ENCODE data around the gene HDC.
A peak's percentile ranks its signal among the peaks of the same experiment; 100 is the strongest.

The HDC gene

GRCh38 chr15:50252556-50252955 is 13.0 kb downstream of the HDC start:
- DNase-seq (ENCODE audit: low spot score): no peak

DNA sequence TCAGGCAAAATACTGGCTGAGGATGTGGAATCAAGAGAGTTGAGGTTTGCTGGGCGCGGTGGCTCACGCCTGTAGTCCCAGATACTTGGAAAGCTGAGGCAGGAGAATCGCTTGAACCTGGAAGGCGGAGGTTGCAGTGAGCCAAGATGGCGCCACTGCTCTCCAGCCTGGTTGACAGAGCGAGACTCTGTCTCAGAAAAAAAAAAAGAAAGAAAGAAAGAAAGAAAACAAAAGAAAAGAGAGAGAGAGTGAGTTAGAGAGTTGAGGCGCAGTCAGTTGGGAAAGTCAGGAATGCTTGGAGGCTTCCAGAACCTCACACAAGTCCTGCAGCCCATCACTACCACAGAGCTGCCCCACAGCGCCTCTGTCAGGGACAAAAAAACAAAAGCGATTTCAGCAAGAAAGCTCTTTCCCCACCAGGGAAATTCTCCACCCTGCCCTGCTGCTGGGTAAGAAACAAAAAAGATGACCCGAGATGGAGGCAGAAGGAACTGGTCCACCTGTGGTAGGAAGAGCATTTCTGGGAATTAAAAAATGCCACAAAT is 13.8 kb downstream of the HDC start:
- DNase-seq (ENCODE audit: low spot score): no peak

- DNase-seq (ENCODE audit: low spot score): no peak
These were observed 14.6 kb downstream of the HDC start for GRCh38 chr15:50250760-50251394.

DNA sequence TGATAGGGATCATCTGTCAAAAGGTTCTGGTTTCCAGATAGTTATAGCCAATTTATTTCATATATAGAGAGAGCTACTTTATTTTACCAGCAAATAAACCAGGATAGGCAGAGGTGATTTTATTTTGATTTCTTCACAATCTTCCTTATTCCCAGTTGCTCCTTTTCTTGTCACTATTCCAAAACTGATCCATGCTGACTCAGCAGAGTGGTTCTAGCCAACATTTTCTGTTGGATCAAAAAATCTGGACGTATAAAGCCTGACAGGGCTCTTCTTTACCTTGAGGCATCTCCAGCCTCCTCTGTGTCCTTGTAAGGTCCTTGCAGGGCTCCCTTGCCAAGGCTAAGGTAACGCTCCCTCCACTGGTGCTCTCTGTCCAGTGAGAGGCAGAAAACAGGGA is 15.8 kb downstream of the HDC start:
- no peak for DNase-seq (ENCODE audit: low spot score)

DNA sequence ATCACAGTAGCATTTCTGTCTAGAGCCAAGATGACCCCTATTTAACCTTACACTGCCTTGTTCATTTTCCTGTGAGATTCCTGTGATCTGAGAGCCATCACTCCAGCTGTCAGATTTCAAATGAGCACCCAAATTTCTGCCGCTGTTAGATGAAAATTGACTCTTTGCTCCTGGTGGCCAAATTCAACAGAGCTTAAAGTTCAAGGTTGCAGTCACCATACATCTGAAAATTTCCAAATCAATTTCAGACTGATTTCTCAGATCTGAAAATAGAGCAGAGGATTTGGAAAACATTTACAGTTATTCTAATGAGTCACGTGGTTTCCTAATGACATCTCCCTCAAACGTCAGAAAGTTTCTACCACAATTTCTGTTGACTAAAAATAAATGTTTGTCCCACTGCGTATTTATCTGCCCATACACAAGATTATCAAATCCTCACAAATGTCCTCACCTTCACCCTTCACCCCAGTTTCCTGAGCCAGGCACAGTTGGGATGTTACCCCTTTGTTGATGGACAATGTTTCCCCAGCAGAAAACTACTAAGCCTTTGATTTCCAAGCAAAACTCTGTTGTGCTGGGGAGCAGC is 16.4 kb downstream of the HDC start:
- DNase-seq (ENCODE audit: low spot score): no peak

GRCh38 chr15:50247819-50248655 is 17.5 kb downstream of the HDC start:
- no peak for DNase-seq (ENCODE audit: low spot score)

- no peak for DNase-seq (ENCODE audit: low spot score)
These were observed 18.9 kb downstream of the HDC start for GRCh38 chr15:50246631-50247030.

GRCh38 chr15:50244959-50245624 is 20.4 kb downstream of the HDC start:
- DNase-seq (ENCODE audit: low spot score): no peak

DNA sequence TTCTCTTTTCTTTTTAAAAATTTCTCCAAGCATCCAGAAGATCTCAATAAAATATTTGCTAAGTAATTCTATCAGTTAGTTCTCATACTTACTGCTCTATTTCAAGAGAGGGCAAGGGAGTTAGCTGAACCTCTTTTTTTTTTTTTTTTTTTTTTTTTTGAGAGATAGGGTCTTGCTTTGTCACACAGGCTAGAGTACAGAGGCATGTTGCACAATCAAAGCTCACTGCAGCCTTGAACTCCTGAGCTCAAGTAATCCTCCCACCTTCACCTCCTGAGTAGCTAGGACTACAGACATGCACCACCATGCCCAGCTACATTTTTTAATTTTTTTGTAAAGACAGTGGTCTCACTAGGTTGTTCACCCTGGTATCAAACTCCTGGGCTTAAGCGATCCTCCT is 21.4 kb downstream of the HDC start:
- no peak for DNase-seq (ENCODE audit: low spot score)

- no peak for DNase-seq (ENCODE audit: low spot score)
These were observed 23.7 kb downstream of the HDC start for GRCh38 chr15:50241684-50242450.

DNA sequence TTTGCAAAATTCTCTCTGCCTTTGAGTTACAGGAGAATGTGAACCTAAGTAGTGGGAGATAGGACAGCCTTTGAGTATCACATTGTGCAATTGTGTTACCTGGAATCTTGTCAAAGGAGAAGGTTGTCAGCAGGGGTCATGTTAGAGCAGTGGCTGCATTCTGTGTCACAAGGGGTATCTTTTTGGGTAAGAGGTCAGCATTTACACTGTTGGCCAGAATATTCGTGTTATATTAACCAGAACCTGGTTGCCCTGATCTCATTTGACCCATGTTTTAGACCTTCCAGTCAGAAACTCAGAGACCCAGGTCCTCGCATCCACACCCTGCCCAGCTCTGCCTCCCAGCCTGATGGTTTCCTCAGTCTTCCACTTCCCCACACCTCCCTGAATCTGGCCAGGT is 27.3 kb downstream of the HDC start:
- no peak for DNase-seq (ENCODE audit: low spot score)

- DNase-seq (ENCODE audit: low spot score): no peak
These were observed 29.1 kb downstream of the HDC start for GRCh38 chr15:50236433-50236832.

GRCh38 chr15:50235794-50236193 is 29.7 kb downstream of the HDC start:
- DNase-seq (ENCODE audit: low spot score): peak; percentile 56

GRCh38 chr15:50234764-50235163 is 30.8 kb downstream of the HDC start:
- DNase-seq (ENCODE audit: low spot score): no peak

GRCh38 chr15:50233192-50233736 is 32.3 kb downstream of the HDC start:
- no peak for DNase-seq (ENCODE audit: low spot score)

- DNase-seq (ENCODE audit: low spot score): no peak
These were observed 32.7 kb downstream of the HDC start for GRCh38 chr15:50232791-50233190.

DNA sequence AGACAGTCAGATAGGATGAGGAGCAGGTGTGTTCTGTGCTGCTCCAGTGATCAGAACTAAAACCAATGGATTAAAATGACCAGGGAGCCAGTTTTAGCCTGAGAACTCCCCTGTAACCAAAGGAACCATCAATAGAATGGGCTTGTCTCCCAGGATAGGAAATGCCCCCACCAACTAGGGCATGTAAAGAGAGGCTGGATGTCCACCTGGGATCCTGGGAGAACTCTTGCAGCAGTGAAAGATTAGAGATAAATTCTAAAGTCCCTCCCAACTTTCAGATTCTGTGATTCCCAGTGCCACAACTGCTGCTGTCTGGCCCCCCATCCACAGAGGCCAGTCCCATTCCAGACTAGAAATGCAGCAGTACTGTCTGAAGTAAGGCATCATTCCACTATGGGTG is 33.8 kb downstream of the HDC start:
- no peak for DNase-seq (ENCODE audit: low spot score)

DNA sequence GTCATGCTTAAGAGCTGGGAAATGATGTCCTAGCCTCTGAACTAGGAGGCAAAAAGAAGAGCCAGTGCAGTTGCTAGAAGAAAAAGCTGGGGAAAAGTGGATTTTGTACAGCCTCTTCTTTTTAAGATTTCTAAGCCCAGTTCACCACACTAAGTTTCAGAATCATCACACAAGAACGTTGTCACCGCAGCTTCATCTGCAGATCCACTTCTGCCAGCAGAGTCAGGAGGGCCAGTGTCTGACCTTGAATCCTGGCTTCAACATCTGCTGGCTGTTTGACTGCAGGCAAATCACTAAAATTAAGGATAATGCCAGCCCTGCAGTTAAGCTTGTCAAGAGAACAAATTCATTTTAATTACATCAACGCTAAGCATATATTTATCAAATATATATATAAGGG is 36.2 kb downstream of the HDC start:
- DNase-seq (ENCODE audit: low spot score): no peak

- DNase-seq (ENCODE audit: low spot score): no peak
These were observed 36.7 kb downstream of the HDC start for GRCh38 chr15:50228866-50229265.

DNA sequence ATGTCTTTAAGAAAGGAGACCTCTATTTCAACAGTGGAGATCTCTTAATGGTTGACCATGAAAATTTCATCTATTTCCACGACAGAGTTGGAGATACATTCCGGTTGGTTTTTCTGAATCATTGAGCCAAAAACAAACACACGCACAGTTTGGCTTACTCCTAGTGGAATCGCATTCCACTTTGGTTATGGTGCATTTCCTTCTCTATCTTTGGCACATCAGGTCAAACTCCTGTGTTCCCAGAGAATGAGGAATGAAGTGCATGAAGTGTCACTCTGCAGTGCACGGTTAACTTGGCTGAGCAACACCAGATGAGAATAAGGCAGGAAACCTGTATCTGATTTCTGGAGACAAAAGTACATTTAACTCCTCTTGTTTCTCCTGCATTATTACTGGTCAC is 38.5 kb downstream of the HDC start:
- no peak for DNase-seq (ENCODE audit: low spot score)

DNA sequence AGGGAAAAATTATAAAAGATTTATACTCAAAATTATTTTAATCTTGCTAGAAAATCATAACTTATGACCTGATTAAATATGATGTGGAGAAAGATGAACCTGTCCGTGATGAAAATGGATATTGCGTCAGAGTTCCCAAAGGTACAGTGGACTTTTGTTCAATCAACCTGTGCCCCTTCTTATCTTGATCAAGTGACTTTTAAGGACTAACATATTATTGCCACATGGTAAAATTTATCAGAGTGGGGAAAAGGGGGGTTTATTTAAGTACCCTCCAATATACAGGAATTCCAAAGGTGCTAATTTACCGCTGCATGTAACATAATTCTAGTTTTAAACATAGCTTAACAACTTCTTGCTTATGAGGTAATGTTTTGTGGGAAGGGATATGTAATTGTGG is 39.6 kb downstream of the HDC start:
- DNase-seq (ENCODE audit: low spot score): no peak

DNA sequence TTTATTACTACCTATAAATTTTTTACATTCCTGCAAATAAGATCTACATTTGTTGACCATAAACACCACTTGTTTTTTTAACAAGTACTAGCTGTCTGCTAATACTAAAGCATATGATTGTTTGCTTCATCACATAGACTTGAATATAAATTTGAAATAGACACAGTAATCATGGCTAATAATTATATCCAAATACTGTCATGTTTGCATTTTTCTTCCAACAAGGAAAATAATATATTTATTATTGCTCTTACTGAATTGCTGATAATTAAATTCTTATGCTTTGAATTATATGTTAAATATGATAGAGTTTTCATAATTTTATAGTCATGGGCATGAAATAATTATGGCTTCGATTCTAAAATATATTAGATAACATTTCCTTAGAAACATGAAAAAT is 40.5 kb downstream of the HDC start:
- no peak for DNase-seq (ENCODE audit: low spot score)
